HepG2 (cell line): ENCODE data around the gene SDK2. TPM values are rescaled to one million over a fixed set of nuclear protein-coding genes. Genes with fewer than 3 reads are reported as not detected.
A peak's percentile ranks its signal among the peaks of the same experiment; 100 is the strongest.
"Not testable (repeated sequence)": the region's sequence is repeated elsewhere in the genome, so short reads cannot be mapped to it uniquely, and the experiment has no call there.

Experiments used
- ATAC-seq: fragments of 200-7000 bp; cut with Tn5 transposase; 3 replicates; pipeline ENCODE4 v1.9.1; 2020; ENCODE audit warnings: mild to moderate bottlenecking, moderate library complexity
- BruUV-seq: library from RNA; stranded (reverse); fragments of 400-500 nt; replicated peaks from 2 replicates; lab custom pipeline; 2021; lab: Mats Ljungman, UMichigan
- CTCF ChIA-PET: fragments of 300-600 bp; formaldehyde crosslinking; extraction: SDS; loops from one replicate; lab custom pipeline; 2021; ENCODE audit warnings: low total read pairs, inconsistent platforms, low intra/inter-chr PET ratio; lab: Yijun Ruan, JAX
- POLR2A ChIA-PET: fragments of 350-600 bp; sonication (Branson Sonifier 250); formaldehyde crosslinking; loops from one replicate; lab custom pipeline; 2020; ENCODE audit warnings: antibody characterized with exemption, inconsistent platforms; lab: Yijun Ruan, JAX
- DNase-seq: peaks from one replicate; pipeline ENCODE4 v3.0.0-alpha.2; 2015; ENCODE audit warnings: low spot score
- FAIRE-seq: peaks from 3 replicates; lab custom pipeline; 2011; peaks lifted over from hg19 to GRCh38; lab: Jason Lieb, UNC
- H2AFZ ChIP-seq: one replicate; pipeline ENCODE4 v1.6.1; 2011; ENCODE audit warnings: low read length, inconsistent platforms
- H3K27ac ChIP-seq: fragments of 300-600 bp; 3 replicates; pipeline ENCODE4 v1.8.0; 2011; ENCODE audit warnings: mixed run types, mild to moderate bottlenecking, mixed read lengths, low read length, inconsistent platforms; ENCODE audit not compliant: insufficient read depth; ENCODE audit errors: extremely low read length
- H3K27me3 ChIP-seq, 2 experiments: fragments of 200-600 bp in 1 of 2; 2 replicates in 1 of 2; 3 replicates in 1 of 2; pipeline versions ENCODE4 v1.6.0 to v1.8.0; 2011; ENCODE audit warnings: low read length in 2 of 2, mild to moderate bottlenecking in 2 of 2, moderate library complexity in 2 of 2, inconsistent platforms in 1 of 2; ENCODE audit not compliant: insufficient read depth in 2 of 2, control insufficient read depth in 1 of 2
- H3K36me3 ChIP-seq, 2 experiments: fragments of 200-600 bp in 1 of 2; replicated peaks in 1 of 2; 2 replicates in 1 of 2; 3 replicates in 1 of 2; pipeline versions ENCODE4 v1.5.1 to v1.8.0; 2011; ENCODE audit warnings: low read length in 2 of 2, inconsistent platforms in 1 of 2; ENCODE audit not compliant: insufficient read depth in 2 of 2, control insufficient read depth in 1 of 2
- H3K4me1 ChIP-seq: 2 replicates; pipeline ENCODE4 v1.5.1; 2012; ENCODE audit warnings: low read length, inconsistent platforms; ENCODE audit not compliant: insufficient read depth
- H3K4me2 ChIP-seq: 2 replicates; pipeline ENCODE4 v1.6.0; 2011; ENCODE audit warnings: low read depth, low read length, inconsistent platforms
- H3K4me3 ChIP-seq, 3 experiments: fragments of 200-600 bp in 1 of 3; sonication (generic), shearing (Covaris generic) in 1 of 3; replicated peaks in 1 of 3; 2 replicates each; pipeline ENCODE4 v1.5.1; 2011 to 2016; ENCODE audit warnings: low read length in 3 of 3, inconsistent platforms in 2 of 3, low read depth in 2 of 3, mild to moderate bottlenecking in 2 of 3, control low read depth in 1 of 3, mixed read lengths in 1 of 3; ENCODE audit not compliant: insufficient read depth in 1 of 3
- H3K79me2 ChIP-seq: one replicate; pipeline ENCODE4 v1.6.1; 2011; ENCODE audit warnings: low read length, inconsistent platforms; ENCODE audit not compliant: insufficient read depth
- H3K9ac ChIP-seq: 2 replicates; pipeline ENCODE4 v1.6.0; 2011; ENCODE audit warnings: mild to moderate bottlenecking, low read depth, low read length, inconsistent platforms; ENCODE audit not compliant: insufficient read depth
- H3K9me3 ChIP-seq: 2 replicates; pipeline ENCODE4 v1.5.1; 2012; ENCODE audit warnings: mild to moderate bottlenecking, low read length
- H4K20me1 ChIP-seq: 2 replicates; pipeline ENCODE4 v1.6.0; 2011; ENCODE audit warnings: inconsistent platforms, mild to moderate bottlenecking, low read length, moderate library complexity; ENCODE audit not compliant: insufficient read depth
- BCL6 ChIP-seq: IDR thresholded peaks from 2 replicates; pipeline ENCODE4 v1.6.1; 2016; ENCODE audit warnings: missing genetic modification reagents, missing compliant biosample characterization
- HNF1B ChIP-seq: sonication (generic); formaldehyde crosslinking; IDR thresholded peaks from 2 replicates; pipeline ENCODE4 v1.5.1; 2020; ENCODE audit warnings: mild to moderate bottlenecking, moderate library complexity, missing genetic modification reagents
- HOXA3 ChIP-seq: sonication (generic); formaldehyde crosslinking; IDR thresholded peaks from 2 replicates; pipeline ENCODE4 v1.5.0; 2020; ENCODE audit warnings: missing genetic modification reagents
- MEF2D ChIP-seq: sonication (generic); formaldehyde crosslinking; IDR thresholded peaks from 2 replicates; pipeline ENCODE4 v1.5.1; 2020; ENCODE audit warnings: mild to moderate bottlenecking, missing genetic modification reagents
- MYC ChIP-seq: sonication (generic); formaldehyde crosslinking; IDR thresholded peaks from 2 replicates; pipeline ENCODE4 v1.9.0; 2021; ENCODE audit warnings: missing genetic modification reagents, borderline replicate concordance
- RAD21 ChIP-seq: fragments of 450-650 bp; formaldehyde crosslinking; IDR thresholded peaks from 2 replicates; pipeline ENCODE4 v1.5.0; 2020; ENCODE audit warnings: mild to moderate bottlenecking
- SALL1 ChIP-seq: sonication (generic); formaldehyde crosslinking; IDR thresholded peaks from 2 replicates; pipeline ENCODE4 v1.8.0; 2022; ENCODE audit warnings: mild to moderate bottlenecking, missing genetic modification reagents
- TFAP4 ChIP-seq: sonication (generic); IDR thresholded peaks from 2 replicates; pipeline ENCODE4 v1.6.1; 2016; ENCODE audit warnings: low read depth, borderline replicate concordance
- THAP11 ChIP-seq: IDR thresholded peaks from 2 replicates; pipeline ENCODE4 v1.6.1; 2016; ENCODE audit warnings: missing biosample characterization, missing genetic modification reagents
- THAP7 ChIP-seq: sonication (generic); formaldehyde crosslinking; IDR thresholded peaks from 2 replicates; pipeline ENCODE4 v1.8.1; 2023; ENCODE audit warnings: mild to moderate bottlenecking, missing genetic modification reagents
- YY1 ChIP-seq: IDR thresholded peaks from 2 replicates; pipeline ENCODE4 v1.6.1; 2011; ENCODE audit warnings: low read length, low read depth, moderate library complexity, mild to moderate bottlenecking; ENCODE audit not compliant: insufficient read depth, insufficient replicate concordance
- ZMYM3 ChIP-seq: sonication (generic); formaldehyde crosslinking; IDR thresholded peaks from 2 replicates; pipeline ENCODE4 v1.5.1; 2020; ENCODE audit warnings: mild to moderate bottlenecking, missing genetic modification reagents
- ZNF687 ChIP-seq: sonication (generic); formaldehyde crosslinking; IDR thresholded peaks from 2 replicates; pipeline ENCODE4 v1.5.1; 2020; ENCODE audit warnings: mild to moderate bottlenecking, missing genetic modification reagents, moderate library complexity
- ZNF772 ChIP-seq: sonication (generic); formaldehyde crosslinking; IDR thresholded peaks from 2 replicates; pipeline ENCODE4 v1.5.0; 2020; ENCODE audit warnings: mild to moderate bottlenecking, missing genetic modification reagents
- ZNF776 ChIP-seq: sonication (generic); formaldehyde crosslinking; IDR thresholded peaks from 2 replicates; pipeline ENCODE4 v1.4.0; 2020; ENCODE audit warnings: mild to moderate bottlenecking, missing genetic modification reagents
- WGBS: methylation state at CpG from one replicate; pipeline ENCODE4 v1.1.6; 2017; ENCODE audit warnings: low lambda C conversion rate; 5-methylcytosine and 5-hydroxymethylcytosine counted together
- in situ Hi-C: cut with HindIII; loops from 2 replicates; pipeline ENCODE4 v1.10.0; 2017; ENCODE audit warnings: low pct_unique_long_range_greater_than_20kb; ENCODE audit not compliant: extremely low pct_ligation_motif_present
- intact Hi-C: fragments of 100-400 bp; cut with micrococcal nuclease; formaldehyde crosslinking; loops from one replicate; pipeline ENCODE4 v1.10.0; 2022; ENCODE audit not compliant: unreplicated experiment
- polyA plus RNA-seq, 8 experiments: library from polyadenylated mRNA; depleted of rRNA in 3 of 8; stranded (reverse) in 7 of 8; unstranded in 1 of 8; fragments of >200 nt; fragmentation: Illumina TruSeq in 4 of 8; extraction: Trizol in 4 of 8; gene quantifications; 2 replicates each; pipeline versions ENCODE4 v1.2.1 to v1.2.3, GENCODE V29; 2011 to 2016; ENCODE audit warnings: low read depth in 4 of 8, missing spikeins in 1 of 8, mixed read lengths in 1 of 8; ENCODE audit not compliant: insufficient read depth in 1 of 8
- total RNA-seq, 5 experiments: library from RNA; depleted of rRNA; stranded (reverse); fragments of >200 nt; fragmentation: Illumina TruSeq; extraction: Trizol; gene quantifications; 2 replicates each; pipeline ENCODE4 v1.2.3, GENCODE V29; 2016; ENCODE audit warnings: low read depth in 1 of 5

Gene SDK2
- total and polyA plus RNA-seq, 2 of the 13 experiments (the other 11 are each of a cell fraction or from before 2014, with no cell fraction given): not detected

- H4K20me1 ChIP-seq, H3K79me2 ChIP-seq, H3K4me3 ChIP-seq, H3K27ac ChIP-seq, BruUV-seq, H3K9me3 ChIP-seq, H3K36me3 ChIP-seq, H2AFZ ChIP-seq, H3K9ac ChIP-seq: not testable (repeated sequence)
- FAIRE-seq (peak; percentile 91), ATAC-seq (peak; percentile 88), DNase-seq (peak; percentile 75)
- intact Hi-C loops (loop anchor here (1.0 to 5.0 kb wide), 4 partner anchors 115 to 645 kb away; no protein-coding TSS in a partner anchor), in situ Hi-C loops (loop anchor here (5.0 kb wide), 2 partner anchors 113 to 643 kb away; no protein-coding TSS in a partner anchor)
- ChIA-PET POLR2A (interaction anchor here (0.6 to 2.8 kb wide), 5 partner anchors 10 to 180 kb away, joined by 3 to 22 read pairs (median 3); partner anchors contain the start of gene CPSF4L), CTCF (interaction anchor here (1.1 to 5.1 kb wide), 4 partner anchors 58 to 179 kb away, joined by 4 to 159 read pairs (median 8); partner anchors contain the start of genes CDC42EP4 and CPSF4L)
- WGBS: 22% methylated on average over 14 of the region's 14 CpGs
- Histone ChIP-seq H3K4me1 (peaks cover 27% of the 10 kb centered on the region), H3K4me2 (peak overlapping the region; percentile 75; the same call in 1 of the 2 replicates), H3K27me3 (peaks cover 13 to 83% of the 10 kb centered on the region in 2 experiments; a peak in 4 of 5 replicates)
- TF ChIP-seq ZNF772 (CRISPR knock-in tag) (0 out of 2 replicates have a peak, but pooled peaks have one; percentile 56), YY1 (peak; percentile 36), ZNF687 (CRISPR knock-in tag) (peak; percentile 59), THAP11 (CRISPR knock-in tag) (0 out of 2 replicates have a peak, but pooled peaks have one; percentile 15), MYC (CRISPR knock-in tag) (peak; percentile 30; the same call in 1 of the 2 replicates), RAD21 (CRISPR knock-in tag) (peak; percentile 98), SALL1 (CRISPR knock-in tag) (peak; percentile 45; the same call in 1 of the 2 replicates), ZNF776 (CRISPR knock-in tag) (0 out of 2 replicates have a peak, but pooled peaks have one; percentile 20), HNF1B (peak; percentile 80), THAP7 (CRISPR knock-in tag) (peak; percentile 81; the same call in 1 of the 2 replicates), TFAP4 (peak; percentile 93), MEF2D (CRISPR knock-in tag) (0 out of 2 replicates have a peak, but pooled peaks have one; percentile 22), HOXA3 (peak; percentile 34; the same call in 1 of the 2 replicates), BCL6 (CRISPR knock-in tag) (0 out of 2 replicates have a peak, but pooled peaks have one; percentile 13), ZMYM3 (CRISPR knock-in tag) (0 out of 2 replicates have a peak, but pooled peaks have one; percentile 18)
These were observed 274.3 kb downstream of the SDK2 start for GRCh38 chr17:73369817-73370490.
